ENCODE measurements around the gene TMC6.
"Not testable (repeated sequence)": the region's sequence is repeated elsewhere in the genome, so short reads cannot be mapped to it uniquely, and the experiment has no call there.

Gene TMC6

GRCh38 chr17:78122931-78123249 lies 5.7 kb downstream of the TMC6 start:
- DNase-seq, result no peak

- DNase-seq, result no peak
Measured at GRCh38 chr17:78122216-78122930, 6.2 kb downstream of the TMC6 start.

- no peak for DNase-seq
Measured at GRCh38 chr17:78121801-78122215, 6.7 kb downstream of the TMC6 start.

- DNase-seq, result no peak
Measured at GRCh38 chr17:78120971-78121800, 7.4 kb downstream of the TMC6 start.

GRCh38 chr17:78120537-78120936 lies 8.0 kb downstream of the TMC6 start:
- DNase-seq, result no peak

- no peak for DNase-seq
Measured at GRCh38 chr17:78118801-78119241, 9.7 kb downstream of the TMC6 start.

GRCh38 chr17:78117027-78117981 lies 11.3 kb downstream of the TMC6 start:
- DNase-seq, result peak; percentile 16 to 80 (median 72)

- no peak for DNase-seq
Measured at GRCh38 chr17:78116411-78116810, 12.1 kb downstream of the TMC6 start.

GRCh38 chr17:78115803-78116202 lies 12.8 kb downstream of the TMC6 start:
- DNase-seq, result not testable (repeated sequence)

- no peak for DNase-seq
Measured at GRCh38 chr17:78114831-78115723, 13.5 kb downstream of the TMC6 start.

- no peak for DNase-seq
Measured at GRCh38 chr17:78113804-78114785, 14.5 kb downstream of the TMC6 start.

GRCh38 chr17:78112518-78113471 lies 15.8 kb downstream of the TMC6 start:
- DNase-seq, result peak; percentile 42 to 66 (median 55)

GRCh38 chr17:78111727-78112517 lies 16.6 kb downstream of the TMC6 start:
- DNase-seq, result no peak

GRCh38 chr17:78111016-78111726 lies 17.4 kb downstream of the TMC6 start:
- DNase-seq, result no peak

- DNase-seq, result no peak
Measured at GRCh38 chr17:78110363-78111015, 18.1 kb downstream of the TMC6 start.

GRCh38 chr17:78109489-78109761 lies 19.1 kb downstream of the TMC6 start:
- no peak for DNase-seq

- DNase-seq, result no peak
Measured at GRCh38 chr17:78108726-78109488, 19.6 kb downstream of the TMC6 start.
